ENCODE measurements around the gene CAVIN2. TPM values are rescaled to one million over a fixed set of nuclear protein-coding genes. Genes with fewer than 3 reads are reported as not detected.
"Not testable (repeated sequence)": the region's sequence is repeated elsewhere in the genome, so short reads cannot be mapped to it uniquely, and the experiment has no call there.

Gene CAVIN2
- total RNA-seq, 3 donors from 2014 or later, result 30.7 to 71.4 (median 31.3) TPM

DNA sequence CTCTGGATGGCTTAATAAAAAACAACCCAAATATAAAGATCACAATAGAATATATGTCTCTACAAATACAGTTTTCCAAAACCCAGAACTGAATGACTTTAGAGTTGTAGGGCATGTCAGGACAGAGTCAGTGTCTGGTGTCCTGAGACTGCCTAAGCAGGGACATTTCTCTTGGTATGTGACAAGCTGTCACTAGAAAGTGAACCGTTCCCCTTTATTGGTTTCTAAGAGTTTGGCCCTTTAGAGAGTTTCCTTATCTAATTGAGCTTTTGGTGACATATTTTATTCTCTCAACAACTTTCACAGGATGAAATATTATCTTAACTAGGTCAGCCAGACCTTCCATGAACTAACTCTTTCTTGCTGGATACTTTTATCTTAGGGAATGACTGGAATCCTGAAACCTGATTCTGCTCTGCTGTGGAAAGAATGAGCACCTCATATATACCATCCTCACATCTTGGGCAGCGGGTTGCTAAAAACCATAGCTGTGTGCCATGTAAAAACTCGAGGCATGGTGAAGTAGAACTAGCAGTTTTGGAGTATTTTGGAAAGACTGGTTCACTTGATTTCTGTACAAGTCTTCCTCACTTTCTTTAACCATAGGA lies 54.8 kb downstream of the CAVIN2 start:
- Histone ChIP-seq H3K4me3 (no peak overlapping the region), H3K9me3 (no peaks in the 10 kb centered on the region), H3K36me3 (no peaks in the 10 kb centered on the region), H3K4me1 (no peaks in the 10 kb centered on the region), H3K27ac (no peak overlapping the region), H3K27me3 (no peaks in the 10 kb centered on the region)
- TF ChIP-seq POLR2A (IDR thresholded peaks at IDR 0.05), result no peak
- TF ChIP-seq, protein P1, sequence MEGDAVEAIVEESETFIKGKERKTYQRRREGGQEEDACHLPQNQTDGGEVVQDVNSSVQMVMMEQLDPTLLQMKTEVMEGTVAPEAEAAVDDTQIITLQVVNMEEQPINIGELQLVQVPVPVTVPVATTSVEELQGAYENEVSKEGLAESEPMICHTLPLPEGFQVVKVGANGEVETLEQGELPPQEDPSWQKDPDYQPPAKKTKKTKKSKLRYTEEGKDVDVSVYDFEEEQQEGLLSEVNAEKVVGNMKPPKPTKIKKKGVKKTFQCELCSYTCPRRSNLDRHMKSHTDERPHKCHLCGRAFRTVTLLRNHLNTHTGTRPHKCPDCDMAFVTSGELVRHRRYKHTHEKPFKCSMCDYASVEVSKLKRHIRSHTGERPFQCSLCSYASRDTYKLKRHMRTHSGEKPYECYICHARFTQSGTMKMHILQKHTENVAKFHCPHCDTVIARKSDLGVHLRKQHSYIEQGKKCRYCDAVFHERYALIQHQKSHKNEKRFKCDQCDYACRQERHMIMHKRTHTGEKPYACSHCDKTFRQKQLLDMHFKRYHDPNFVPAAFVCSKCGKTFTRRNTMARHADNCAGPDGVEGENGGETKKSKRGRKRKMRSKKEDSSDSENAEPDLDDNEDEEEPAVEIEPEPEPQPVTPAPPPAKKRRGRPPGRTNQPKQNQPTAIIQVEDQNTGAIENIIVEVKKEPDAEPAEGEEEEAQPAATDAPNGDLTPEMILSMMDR (IDR thresholded peaks at IDR 0.05), result no peak
- TF ChIP-seq POLR2AphosphoS5 (IDR thresholded peaks at IDR 0.05), result no peak
- no peak for DNase-seq (ENCODE audit: low spot score in 2 of 2)
- intact Hi-C loops (cut with DNase I; ENCODE audit: low total_unique reads), result no loop called here

DNA sequence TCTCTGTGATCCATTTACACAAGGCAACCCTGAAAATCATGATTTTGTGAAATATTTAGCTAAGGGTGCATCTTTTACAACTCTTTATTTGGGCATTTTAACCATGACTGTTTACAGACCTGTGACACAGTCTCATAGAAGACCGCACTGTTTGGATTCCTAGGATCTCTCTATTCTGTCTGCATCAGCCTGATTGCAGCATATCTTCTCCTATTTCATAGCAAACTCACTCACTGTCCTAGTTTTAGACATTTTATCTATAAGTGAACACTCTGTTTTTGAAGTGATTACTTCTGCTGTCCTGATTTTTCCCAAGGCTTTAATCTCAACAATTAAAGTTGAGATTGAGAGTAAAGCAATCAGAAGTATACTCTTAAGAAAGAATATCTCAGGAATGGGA lies 56.2 kb downstream of the CAVIN2 start:
- Histone ChIP-seq H3K9me3 (no peaks in the 10 kb centered on the region), H3K27ac (no peak overlapping the region), H3K4me1 (no peaks in the 10 kb centered on the region), H3K4me3 (no peak overlapping the region), H3K27me3 (no peaks in the 10 kb centered on the region), H3K36me3 (no peaks in the 10 kb centered on the region)
- no peak for DNase-seq (ENCODE audit: low spot score in 2 of 2)
- intact Hi-C loops (cut with DNase I; ENCODE audit: low total_unique reads), result no loop called here
- TF ChIP-seq POLR2AphosphoS5 (IDR thresholded peaks at IDR 0.05), result no peak
- no peak for TF ChIP-seq POLR2A (IDR thresholded peaks at IDR 0.05)
- TF ChIP-seq, protein P1 (IDR thresholded peaks at IDR 0.05), result no peak

DNA sequence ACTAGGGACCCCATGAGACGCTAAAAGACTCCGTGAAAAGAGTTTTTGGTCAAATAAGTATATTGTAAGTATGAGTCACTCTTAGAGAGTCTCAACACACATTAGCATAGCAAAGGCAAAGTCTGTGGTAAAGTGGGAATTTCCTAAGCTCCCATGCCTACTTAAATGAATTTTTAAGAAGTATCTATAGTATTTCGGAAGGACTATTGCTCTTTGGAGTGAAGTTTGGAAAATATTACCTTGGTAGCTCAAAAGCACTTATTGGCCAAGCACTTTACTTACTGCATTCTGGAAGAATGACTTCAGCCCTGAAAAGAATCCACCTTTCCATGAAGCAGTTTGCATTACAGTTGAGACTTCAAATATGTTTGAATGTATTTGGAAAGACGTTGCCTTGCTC lies 57.1 kb downstream of the CAVIN2 start:
- Histone ChIP-seq H3K36me3 (no peaks in the 10 kb centered on the region), H3K27me3 (no peaks in the 10 kb centered on the region), H3K4me3 (no peak overlapping the region), H3K27ac (no peak overlapping the region), H3K9me3 (no peaks in the 10 kb centered on the region), H3K4me1 (no peaks in the 10 kb centered on the region)
- no peak for TF ChIP-seq POLR2A (IDR thresholded peaks at IDR 0.05)
- TF ChIP-seq, protein P1 (IDR thresholded peaks at IDR 0.05), result no peak
- no peak for TF ChIP-seq POLR2AphosphoS5 (IDR thresholded peaks at IDR 0.05)
- no peak for DNase-seq (ENCODE audit: low spot score in 2 of 2)
- intact Hi-C loops (cut with DNase I; ENCODE audit: low total_unique reads), result no loop called here

DNA sequence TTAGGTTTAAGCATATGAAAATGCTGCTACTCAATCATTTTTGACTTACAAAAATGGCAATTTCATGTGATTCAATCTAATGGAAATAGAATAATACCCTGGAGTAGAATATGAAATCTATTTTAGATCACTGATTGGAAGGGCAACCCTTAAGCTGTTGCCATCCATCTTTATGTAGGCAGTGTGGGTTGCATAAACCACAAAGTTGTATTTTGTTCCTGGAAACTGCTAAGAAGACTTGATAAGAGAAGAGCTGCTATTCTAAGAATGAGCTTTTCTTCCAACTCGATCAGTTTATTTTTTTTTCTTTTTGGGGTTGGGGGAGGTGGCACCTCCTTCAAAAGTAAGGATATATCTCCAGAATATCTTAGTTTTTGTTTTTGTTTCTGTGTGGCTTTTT lies 60.2 kb downstream of the CAVIN2 start:
- no peaks in the 10 kb centered on the region for H3K27me3 ChIP-seq
- no peaks in the 10 kb centered on the region for H3K9me3 ChIP-seq
- no peaks in the 10 kb centered on the region for H3K4me1 ChIP-seq
- intact Hi-C loops (cut with DNase I; ENCODE audit: low total_unique reads), result no loop called here
- no peak overlapping the region for H3K4me3 ChIP-seq
- DNase-seq (ENCODE audit: low spot score in 2 of 2), result no peak
- no peaks in the 10 kb centered on the region for H3K36me3 ChIP-seq
- no peak overlapping the region for H3K27ac ChIP-seq
- TF ChIP-seq POLR2A (IDR thresholded peaks at IDR 0.05), result no peak
- TF ChIP-seq, protein P1 (IDR thresholded peaks at IDR 0.05), result no peak
- no peak for TF ChIP-seq POLR2AphosphoS5 (IDR thresholded peaks at IDR 0.05)

DNA sequence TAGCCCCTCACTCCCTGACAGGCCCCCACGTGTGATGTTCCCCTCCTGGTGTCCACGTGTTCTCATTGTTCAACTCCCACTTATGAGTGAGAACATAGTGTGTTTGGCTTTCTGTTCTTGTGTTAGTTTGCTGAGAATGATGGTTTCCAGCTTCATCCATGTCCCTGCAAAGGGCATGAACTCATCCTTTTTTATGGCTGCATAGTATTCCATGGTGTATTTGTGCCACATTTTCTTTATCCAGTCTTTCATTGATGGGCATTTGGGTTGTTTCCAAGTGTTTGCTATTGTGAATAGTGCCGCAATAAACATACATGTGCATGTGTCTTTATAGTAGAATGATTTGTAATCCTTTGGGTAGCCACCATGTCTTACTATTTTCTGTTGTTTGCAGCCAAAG lies 61.2 kb downstream of the CAVIN2 start:
- intact Hi-C loops (cut with DNase I; ENCODE audit: low total_unique reads); H3K27me3 ChIP-seq; H3K4me3 ChIP-seq; H3K9me3 ChIP-seq; DNase-seq (ENCODE audit: low spot score in 2 of 2); H3K4me1 ChIP-seq; H3K27ac ChIP-seq; H3K36me3 ChIP-seq: not testable (repeated sequence)

Other genes starting within 250 kb of the CAVIN2 start
- gene NABP1, start 169.0 kb downstream of the CAVIN2 start, total RNA-seq, result 10 to 100 TPM; 34.4 to 44.9 (median 37.8) TPM